HG02798 (cell line): ENCODE results near the gene TNFAIP3.
"Not testable (repeated sequence)": the region's sequence is repeated elsewhere in the genome, so short reads cannot be mapped to it uniquely, and the experiment has no call there.

ENCODE experiments used
- ATAC-seq: cut with Tn5 transposase; IDR thresholded peaks from one replicate; pipeline ENCODE4 v1.9.1; 2021; ENCODE audit warnings: mild to moderate bottlenecking; ENCODE audit not compliant: unreplicated experiment, poor library complexity

TNFAIP3 gene

GRCh38 chr6:137876547-137876946 lies 9.5 kb downstream of the TNFAIP3 start:
- ATAC-seq: no peak

- no peak for ATAC-seq
Measured at GRCh38 chr6:137877113-137877512, 10.1 kb downstream of the TNFAIP3 start.

GRCh38 chr6:137877606-137878005 lies 10.5 kb downstream of the TNFAIP3 start:
- ATAC-seq: no peak

GRCh38 chr6:137878029-137878428 lies 11.0 kb downstream of the TNFAIP3 start:
- no peak for ATAC-seq

- ATAC-seq: no peak
Measured at GRCh38 chr6:137878486-137879285, 11.6 kb downstream of the TNFAIP3 start.

GRCh38 chr6:137879299-137879698 lies 12.2 kb downstream of the TNFAIP3 start:
- ATAC-seq: no peak

- ATAC-seq: no peak
Measured at GRCh38 chr6:137879885-137880745, 13.1 kb downstream of the TNFAIP3 start.

GRCh38 chr6:137880746-137881521 lies 13.9 kb downstream of the TNFAIP3 start:
- no peak for ATAC-seq

- ATAC-seq: no peak
Measured at GRCh38 chr6:137881522-137881886, 14.4 kb downstream of the TNFAIP3 start.

- ATAC-seq: no peak
Measured at GRCh38 chr6:137882225-137882961, 15.3 kb downstream of the TNFAIP3 start.

- peak; percentile 31 for ATAC-seq
Measured at GRCh38 chr6:137883400-137884148, 16.5 kb downstream of the TNFAIP3 start.

GRCh38 chr6:137884149-137884909 lies 17.3 kb downstream of the TNFAIP3 start:
- no peak for ATAC-seq

- not testable (repeated sequence) for ATAC-seq
Measured at GRCh38 chr6:137884910-137885229, 17.8 kb downstream of the TNFAIP3 start.

- ATAC-seq: not testable (repeated sequence)
Measured at GRCh38 chr6:137886226-137886625, 19.2 kb downstream of the TNFAIP3 start.

- no peak for ATAC-seq
Measured at GRCh38 chr6:137890983-137891537, 24.0 kb downstream of the TNFAIP3 start.

GRCh38 chr6:137892271-137892708 lies 25.2 kb downstream of the TNFAIP3 start:
- peak; percentile 71 for ATAC-seq

- no peak for ATAC-seq
Measured at GRCh38 chr6:137893181-137893580, 26.1 kb downstream of the TNFAIP3 start.

GRCh38 chr6:137893726-137894125 lies 26.7 kb downstream of the TNFAIP3 start:
- ATAC-seq: no peak
